OCI-LY3 (cell line): ENCODE results near the gene CRISP3.

Experiments used
- CTCF ChIP-seq: fragments of 200-600, 300-600 bp; sonication (generic); IDR thresholded peaks from 2 replicates; pipeline ENCODE4 v1.5.1; 2014; ENCODE audit warnings: antibody characterized with exemption, low read length, low read depth
- EZH2phosphoT487 ChIP-seq: fragments of 200-600 bp; shearing (Covaris generic); IDR thresholded peaks from 2 replicates; pipeline ENCODE4 v1.6.1; 2018; ENCODE audit warnings: antibody characterized with exemption, mixed run types, low read depth

GRCh38 chr6:49732781-49733180 lies 11.4 kb downstream of the CRISP3 start:
- no peak for TF ChIP-seq EZH2phosphoT487
- TF ChIP-seq CTCF: no peak
